Heart left ventricle (tissue), 16 donors: ENCODE results near the gene IDUA. TPM values are rescaled to one million over a fixed set of nuclear protein-coding genes. Genes with fewer than 3 reads are reported as not detected.

ENCODE experiments used
- ATAC-seq, 4 donors: fragments of 200-7000 bp; cut with Tn5 transposase; one replicate each; pipeline ENCODE4 v1.9.1; 2020 to 2022; ENCODE audit warnings: moderate library complexity in 4 of 4, mild to moderate bottlenecking in 3 of 4, moderate number of reproducible peaks in 1 of 4
- DNase-seq, 5 donors: peaks; one replicate each; pipeline ENCODE4 v3.0.0-alpha.2; 2020
- H3K27ac ChIP-seq, 12 donors: fragments of 200-600 bp; sonication (generic) in 4 of 12; one replicate each; pipeline versions ENCODE4 v1.5.0 to v1.8.0; 2016 to 2022; ENCODE audit warnings: mild to moderate bottlenecking in 2 of 12
- H3K27me3 ChIP-seq, 9 donors: fragments of 200-600 bp; sonication (generic) in 2 of 9; one replicate each; pipeline versions ENCODE4 v1.5.1 to v1.8.0; 2016 to 2022; ENCODE audit warnings: mild to moderate bottlenecking in 3 of 9
- H3K36me3 ChIP-seq, 9 donors: fragments of 200-600 bp; sonication (generic) in 2 of 9; one replicate each; pipeline versions ENCODE4 v1.5.0 to v1.8.0; 2018 to 2022; ENCODE audit warnings: mild to moderate bottlenecking in 2 of 9
- H3K4me1 ChIP-seq, 12 donors: fragments of 200-600 bp; sonication (generic) in 4 of 12; one replicate each; pipeline versions ENCODE4 v1.5.0 to v1.8.0; 2016 to 2022; ENCODE audit warnings: mild to moderate bottlenecking in 3 of 12
- H3K4me3 ChIP-seq, 12 donors: fragments of 200-600 bp; sonication (generic) in 4 of 12; one replicate each; pipeline versions ENCODE4 v1.5.0 to v1.8.0; 2017 to 2022; ENCODE audit warnings: mild to moderate bottlenecking in 9 of 12, moderate library complexity in 4 of 12
- H3K9me3 ChIP-seq, 12 donors: fragments of 200-600 bp; sonication (generic) in 4 of 12; one replicate each; pipeline versions ENCODE4 v1.5.0 to v1.8.0; 2016 to 2022; ENCODE audit warnings: mild to moderate bottlenecking in 1 of 12
- POLR2A ChIP-seq, 2 donors: fragments of 450-650 bp; IDR thresholded peaks; one replicate each; pipeline ENCODE4 v1.6.1; 2017; ENCODE audit warnings: antibody characterized with exemption in 2 of 2, mild to moderate bottlenecking in 2 of 2, moderate library complexity in 2 of 2
- WGBS, 4 donors: extraction: QIAGEN DNeasy Blood & Tissue Kit in 2 of 4; methylation state at CpG; one replicate each; pipeline versions ENCODE4 v1.1.5 to v1.1.7; 2013 to 2018; 5-methylcytosine and 5-hydroxymethylcytosine counted together
- intact Hi-C, 10 donors: fragments of 100-400 bp; cut with DNase I; formaldehyde crosslinking; loops; one replicate each; pipeline versions ENCODE4 v1.11.1 to v1.14.2; 2022
- polyA plus RNA-seq, 2 donors: library from polyadenylated mRNA; stranded (reverse); fragments of 200-250 nt; gene quantifications; one replicate each; pipeline ENCODE4 v1.2.3, GENCODE V29; 2013
- total RNA-seq, 9 donors: library from RNA; depleted of rRNA in 2 of 9; stranded (reverse); fragments of >200 nt in 2 of 9; fragmentation: NEBNext Ultra II Directional in 3 of 9; extraction: Animal tissue kit (Norgen Biotek cat#: 25700) in 3 of 9; gene quantifications; one replicate each; pipeline versions ENCODE4 v1.1.0 to v1.2.4, GENCODE V29; 2016 to 2023
- TF ChIP-seq, protein P1 (sequence below), 12 donors: fragments of 200-600 bp; sonication (generic) in 4 of 12; IDR thresholded peaks; one replicate each; pipeline versions ENCODE4 v1.5.0 to v1.8.0; 2018 to 2022; ENCODE audit warnings: antibody characterized with exemption in 12 of 12, mild to moderate bottlenecking in 5 of 12
- donor health status: ischemic (EF 13 %, LVEDD 7.1; RV severe dilation, severe dysfunction).
- donor health status: healthy with polysubstance abuse.
- donor health status: DM: no; HTN: yes; CAD: no.
- donor health status: DM: no; HTN: no; CAD: no.
- donor health status: ischemic (EF 25% LVEDD 6.9; RV normal size, moderate dysfunction).
- donor health status: ischemic (EF 25% LVEDD 5.7; RV mildly dilated, moderate dysfunction).
- donor health status: healthy.
- donor health status: DM: yes; HTN: yes; CAD: no.
- donor health status: ischemic (EF 35%, LVEDD 5.7; RV mildly dilated, moderate dysfunction).
- donor health status: nonischemic (EF 11% LVEDD 7.7; RV severe dilation, severe dysfunction).
- donor health status: DM: yes; HTN: yes; CAD: no.
- donor health status: PGD.
- donor health status: ischemic (EF 29% LVEDD 5.4; RV normal size, mild dysfunction).
- donor health status: nonischemic (EF 23%, LVEDD 6.1; RV moderate dilation, normal function).

The IDUA gene
- total and polyA plus RNA-seq, 11 donors, result 3.2 to 17.4 (median 6.8) TPM

DNA sequence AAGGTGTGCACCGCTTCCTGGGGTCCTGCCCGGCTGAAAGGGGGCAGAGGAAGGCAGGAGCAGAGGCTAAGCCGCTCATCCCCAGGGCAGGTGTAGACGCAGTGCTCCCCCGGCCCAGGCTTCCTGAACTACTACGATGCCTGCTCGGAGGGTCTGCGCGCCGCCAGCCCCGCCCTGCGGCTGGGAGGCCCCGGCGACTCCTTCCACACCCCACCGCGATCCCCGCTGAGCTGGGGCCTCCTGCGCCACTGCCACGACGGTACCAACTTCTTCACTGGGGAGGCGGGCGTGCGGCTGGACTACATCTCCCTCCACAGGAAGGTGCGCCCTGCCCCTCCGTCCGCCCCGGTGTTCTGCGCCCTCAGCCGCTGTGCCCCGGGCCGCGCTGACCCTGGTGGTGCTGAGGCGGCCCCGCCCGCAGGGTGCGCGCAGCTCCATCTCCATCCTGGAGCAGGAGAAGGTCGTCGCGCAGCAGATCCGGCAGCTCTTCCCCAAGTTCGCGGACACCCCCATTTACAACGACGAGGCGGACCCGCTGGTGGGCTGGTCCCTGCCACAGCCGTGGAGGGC lies 14.8 kb downstream of the IDUA start:
- WGBS, 4 donors, result 17 to 42% (median 20%) methylated on average over 17 to 48 of the region's 48 CpGs

DNA sequence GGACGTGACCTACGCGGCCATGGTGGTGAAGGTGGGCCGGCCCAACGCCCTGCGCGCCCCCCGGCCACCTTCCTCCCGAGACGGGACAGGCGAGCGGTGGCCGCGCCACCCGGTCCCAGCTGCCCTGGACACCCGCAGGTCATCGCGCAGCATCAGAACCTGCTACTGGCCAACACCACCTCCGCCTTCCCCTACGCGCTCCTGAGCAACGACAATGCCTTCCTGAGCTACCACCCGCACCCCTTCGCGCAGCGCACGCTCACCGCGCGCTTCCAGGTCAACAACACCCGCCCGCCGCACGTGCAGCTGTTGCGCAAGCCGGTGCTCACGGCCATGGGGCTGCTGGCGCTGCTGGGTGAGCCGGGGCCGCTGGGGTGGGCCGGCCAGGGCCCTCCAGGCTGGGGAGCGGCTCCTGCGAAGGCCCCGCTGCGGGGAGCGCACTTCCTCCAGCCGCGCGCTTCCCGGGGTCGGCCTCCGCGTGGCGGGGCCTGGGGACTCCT lies 15.3 kb downstream of the IDUA start:
- TF ChIP-seq, protein P1, sequence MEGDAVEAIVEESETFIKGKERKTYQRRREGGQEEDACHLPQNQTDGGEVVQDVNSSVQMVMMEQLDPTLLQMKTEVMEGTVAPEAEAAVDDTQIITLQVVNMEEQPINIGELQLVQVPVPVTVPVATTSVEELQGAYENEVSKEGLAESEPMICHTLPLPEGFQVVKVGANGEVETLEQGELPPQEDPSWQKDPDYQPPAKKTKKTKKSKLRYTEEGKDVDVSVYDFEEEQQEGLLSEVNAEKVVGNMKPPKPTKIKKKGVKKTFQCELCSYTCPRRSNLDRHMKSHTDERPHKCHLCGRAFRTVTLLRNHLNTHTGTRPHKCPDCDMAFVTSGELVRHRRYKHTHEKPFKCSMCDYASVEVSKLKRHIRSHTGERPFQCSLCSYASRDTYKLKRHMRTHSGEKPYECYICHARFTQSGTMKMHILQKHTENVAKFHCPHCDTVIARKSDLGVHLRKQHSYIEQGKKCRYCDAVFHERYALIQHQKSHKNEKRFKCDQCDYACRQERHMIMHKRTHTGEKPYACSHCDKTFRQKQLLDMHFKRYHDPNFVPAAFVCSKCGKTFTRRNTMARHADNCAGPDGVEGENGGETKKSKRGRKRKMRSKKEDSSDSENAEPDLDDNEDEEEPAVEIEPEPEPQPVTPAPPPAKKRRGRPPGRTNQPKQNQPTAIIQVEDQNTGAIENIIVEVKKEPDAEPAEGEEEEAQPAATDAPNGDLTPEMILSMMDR (IDR thresholded peaks at IDR 0.05), result no peak
- no peak for TF ChIP-seq POLR2A (IDR thresholded peaks at IDR 0.05)
- DNase-seq, result peak in 1 of 5 donors; percentile 51
- H3K36me3 ChIP-seq, result no peaks in the 10 kb centered on the region
- peaks cover 0 to 44% (median 14%) of the 10 kb centered on the region in 12 donors for H3K4me1 ChIP-seq
- H3K4me3 ChIP-seq, result peak overlapping the region in 4 of 12 donors; percentile 5 to 20 (median 7)
- peaks cover 39 to 86% (median 61%) of the 10 kb centered on the region in 9 donors for H3K27me3 ChIP-seq
- WGBS, 4 donors, result 1 to 4% (median 2%) methylated on average over 18 to 54 of the region's 54 CpGs
- no peak overlapping the region for H3K27ac ChIP-seq
- ATAC-seq, result peak in 1 of 4 donors; percentile 7
- intact Hi-C loops, result no loop called here
- H3K9me3 ChIP-seq, result no peaks in the 10 kb centered on the region

More for the DNA sequence above, 14.8 kb downstream of the IDUA start:
- Histone ChIP-seq H3K4me3 (peak overlapping the region in 1 of 12 donors; percentile 6), H3K4me1 (peaks cover 0 to 49% (median 17%) of the 10 kb centered on the region in 12 donors), H3K9me3 (no peaks in the 10 kb centered on the region), H3K27me3 (peaks cover 42 to 86% (median 64%) of the 10 kb centered on the region in 9 donors), H3K27ac (no peak overlapping the region), H3K36me3 (no peaks in the 10 kb centered on the region)
- DNase-seq (no peak), ATAC-seq (no peak)
- TF ChIP-seq, protein P1 (IDR thresholded peaks at IDR 0.05), result no peak
- no peak for TF ChIP-seq POLR2A (IDR thresholded peaks at IDR 0.05)
- intact Hi-C loops, result no loop called here

DNA sequence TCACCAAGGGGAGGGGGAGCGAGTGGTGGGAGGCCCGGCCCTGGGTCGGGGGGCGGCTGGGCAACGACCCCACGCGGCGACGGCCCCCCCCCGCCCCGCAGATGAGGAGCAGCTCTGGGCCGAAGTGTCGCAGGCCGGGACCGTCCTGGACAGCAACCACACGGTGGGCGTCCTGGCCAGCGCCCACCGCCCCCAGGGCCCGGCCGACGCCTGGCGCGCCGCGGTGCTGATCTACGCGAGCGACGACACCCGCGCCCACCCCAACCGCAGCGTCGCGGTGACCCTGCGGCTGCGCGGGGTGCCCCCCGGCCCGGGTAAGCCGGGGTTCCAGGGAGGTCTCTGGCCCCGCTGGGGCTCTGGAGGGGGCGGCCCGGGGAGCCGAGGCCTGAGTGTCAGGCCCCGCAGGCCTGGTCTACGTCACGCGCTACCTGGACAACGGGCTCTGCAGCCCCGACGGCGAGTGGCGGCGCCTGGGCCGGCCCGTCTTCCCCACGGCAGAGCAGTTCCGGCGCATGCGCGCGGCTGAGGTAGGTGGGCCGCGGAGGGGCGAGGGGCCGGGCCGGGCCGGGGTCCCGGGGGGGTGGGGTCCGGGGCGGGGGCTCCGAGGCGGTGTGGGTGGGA lies 15.9 kb downstream of the IDUA start:
- Histone ChIP-seq H3K36me3 (no peaks in the 10 kb centered on the region), H3K4me3 (peak overlapping the region in 2 of 12 donors; percentile 6 to 20), H3K27me3 (peaks cover 36 to 83% (median 56%) of the 10 kb centered on the region in 9 donors), H3K27ac (no peak overlapping the region), H3K9me3 (no peaks in the 10 kb centered on the region), H3K4me1 (peaks cover 0 to 38% (median 10%) of the 10 kb centered on the region in 12 donors)
- DNase-seq (no peak), ATAC-seq (no peak)
- TF ChIP-seq POLR2A (IDR thresholded peaks at IDR 0.05), result no peak
- TF ChIP-seq, protein P1 (IDR thresholded peaks at IDR 0.05), result no peak
- 2 to 3% (median 2%) methylated on average over 54 to 75 of the region's 75 CpGs; no CpG with 5 or more reads in 1 of the 4 donors for WGBS, 4 donors
- intact Hi-C loops, result no loop called here
